HL-60/S4 treated with retinoic acid at 250 ng/mL for 4 days and 3 days (cell line): Measurements from ENCODE around the gene HSD17B14.
"Not testable (repeated sequence)": the region's sequence is repeated elsewhere in the genome, so short reads cannot be mapped to it uniquely, and the experiment has no call there.

Experiments
- in situ Hi-C: fragments of 300-500 bp; cut with MboI; formaldehyde crosslinking; loops from 2 replicates; pipeline ENCODE4 v1.7.0; 2022; ENCODE audit warnings: low sequenced_read_pairs

The HSD17B14 gene

GRCh38 chr19:48836089-48837017, at the start of gene HSD17B14:
TSS of gene HSD17B14 (minus strand) at chr19:48836491. CDS start at chr19:48836411, 80 bp downstream.
- in situ Hi-C loops, result no loop called here

GRCh38 chr19:48883726-48884125, 47.4 kb upstream of the HSD17B14 start:
- in situ Hi-C loops, result no loop called here

DNA sequence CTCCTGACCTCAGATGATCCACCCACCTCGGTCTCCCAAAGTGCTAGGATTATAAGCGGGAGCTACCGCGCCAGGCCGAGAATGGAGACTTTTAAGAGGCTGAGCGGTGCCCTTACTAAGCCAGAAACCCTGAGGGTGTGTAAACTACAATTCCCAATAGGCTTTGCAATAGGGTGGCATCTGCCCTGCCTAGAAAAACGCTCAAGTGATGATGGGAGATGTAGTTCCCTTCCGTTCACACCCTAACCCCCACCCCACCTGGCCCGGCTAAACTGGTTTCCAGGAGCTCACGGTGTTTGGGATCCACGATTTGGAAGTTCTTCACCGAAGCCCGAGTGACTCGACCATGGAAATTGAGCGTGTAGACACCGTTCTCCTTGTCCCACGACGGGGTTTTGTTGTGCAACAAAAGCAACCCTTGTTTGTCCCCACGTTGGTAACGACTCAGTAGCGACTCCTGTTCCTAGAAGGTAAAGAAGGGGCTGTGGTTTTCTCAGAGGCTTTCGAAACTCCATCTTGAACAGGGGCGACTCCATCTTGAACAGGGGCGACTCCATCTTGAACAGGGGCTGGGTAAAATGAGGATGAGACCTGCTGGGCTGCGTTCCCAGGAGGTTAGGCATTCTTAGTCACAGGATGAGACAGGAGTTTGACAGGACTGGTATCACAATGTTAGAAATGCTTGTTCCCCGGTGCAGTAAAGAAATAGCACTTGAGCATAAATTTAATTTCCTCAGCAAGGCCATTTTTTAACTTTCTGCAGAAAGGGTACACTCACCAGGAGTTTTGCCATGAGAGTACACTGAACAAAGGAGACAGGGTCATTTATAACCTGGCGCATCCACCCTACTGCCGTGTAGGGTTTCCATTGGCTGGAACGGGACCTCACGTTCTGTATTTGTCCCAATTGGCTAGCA, 45.7 kb upstream of the HSD17B14 start:
- in situ Hi-C loops, result no loop called here

DNA sequence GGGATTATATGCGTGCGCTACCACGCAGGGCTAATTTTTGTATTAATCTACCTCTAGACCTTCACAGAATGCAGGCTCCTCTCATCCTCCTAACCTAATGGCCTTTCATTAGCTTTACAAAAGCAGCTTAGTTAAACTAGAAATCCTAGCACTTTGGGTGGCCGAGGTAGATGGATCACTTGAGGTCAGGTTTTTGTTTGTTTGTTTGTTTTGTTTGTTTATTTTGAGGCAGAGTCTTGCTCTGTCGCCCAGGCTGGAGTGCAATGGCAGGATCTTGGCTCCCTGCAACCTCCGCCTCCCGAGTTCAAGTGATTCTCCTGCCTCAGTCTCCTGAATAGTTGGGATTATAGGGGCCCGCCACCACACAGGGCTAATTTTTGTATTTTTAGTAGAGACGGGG, 43.4 kb upstream of the HSD17B14 start:
- in situ Hi-C loops, result not testable (repeated sequence)

- in situ Hi-C loops, result no loop called here
Measured at GRCh38 chr19:48879025-48879637, 42.8 kb upstream of the HSD17B14 start.

- in situ Hi-C loops, result no loop called here
Measured at GRCh38 chr19:48878196-48879024, 42.1 kb upstream of the HSD17B14 start.

- in situ Hi-C loops, result no loop called here
Measured at GRCh38 chr19:48877855-48878195, 41.5 kb upstream of the HSD17B14 start.

DNA sequence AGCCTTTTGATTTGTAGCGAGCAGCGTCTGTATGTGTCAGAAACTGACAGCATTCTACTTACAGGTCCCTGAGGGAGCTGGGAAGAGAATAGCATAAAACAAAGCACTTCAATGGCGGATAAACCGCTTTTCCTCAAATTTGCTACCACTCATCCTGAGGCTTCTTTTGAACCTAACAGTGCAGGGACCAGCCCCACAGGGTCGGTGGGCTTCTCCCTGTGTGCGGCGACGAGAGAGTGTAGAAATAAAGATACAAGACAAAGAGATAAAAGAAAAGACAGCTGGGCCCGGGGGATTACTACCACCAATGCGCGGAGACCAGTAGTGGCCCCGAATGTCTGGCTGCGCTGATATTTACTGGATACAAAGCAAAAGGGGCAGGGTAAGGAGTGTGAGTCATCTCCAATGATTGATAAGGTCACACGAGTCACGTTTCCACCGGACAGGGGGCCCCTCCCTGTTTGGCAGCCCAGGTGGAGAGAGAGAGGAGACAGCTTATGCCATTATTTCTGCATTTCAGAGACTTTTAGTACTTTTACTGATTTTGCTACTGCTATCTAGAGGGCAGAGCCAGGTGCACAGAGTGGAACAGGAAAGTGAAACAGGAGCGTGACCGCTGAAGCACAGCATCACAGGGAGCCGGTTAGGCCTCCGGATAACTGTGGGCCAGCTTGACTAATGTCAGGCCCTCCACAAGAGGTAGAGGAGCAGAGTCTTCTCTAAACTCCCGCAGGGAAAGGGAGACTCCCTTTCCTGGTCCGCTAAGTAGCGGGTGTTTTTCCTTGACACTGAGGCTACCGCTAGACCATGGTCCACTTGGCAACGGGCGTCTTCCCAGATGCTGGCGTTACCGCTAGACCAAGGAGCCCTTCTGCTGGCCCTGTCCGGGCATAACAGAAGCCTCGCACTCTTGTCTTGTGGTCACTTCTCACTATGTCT, 40.0 kb upstream of the HSD17B14 start:
- in situ Hi-C loops, result not testable (repeated sequence)

GRCh38 chr19:48874303-48875135, 38.2 kb upstream of the HSD17B14 start:
- in situ Hi-C loops, result no loop called here

- in situ Hi-C loops, result no loop called here
Measured at GRCh38 chr19:48873476-48874302, 37.4 kb upstream of the HSD17B14 start.

DNA sequence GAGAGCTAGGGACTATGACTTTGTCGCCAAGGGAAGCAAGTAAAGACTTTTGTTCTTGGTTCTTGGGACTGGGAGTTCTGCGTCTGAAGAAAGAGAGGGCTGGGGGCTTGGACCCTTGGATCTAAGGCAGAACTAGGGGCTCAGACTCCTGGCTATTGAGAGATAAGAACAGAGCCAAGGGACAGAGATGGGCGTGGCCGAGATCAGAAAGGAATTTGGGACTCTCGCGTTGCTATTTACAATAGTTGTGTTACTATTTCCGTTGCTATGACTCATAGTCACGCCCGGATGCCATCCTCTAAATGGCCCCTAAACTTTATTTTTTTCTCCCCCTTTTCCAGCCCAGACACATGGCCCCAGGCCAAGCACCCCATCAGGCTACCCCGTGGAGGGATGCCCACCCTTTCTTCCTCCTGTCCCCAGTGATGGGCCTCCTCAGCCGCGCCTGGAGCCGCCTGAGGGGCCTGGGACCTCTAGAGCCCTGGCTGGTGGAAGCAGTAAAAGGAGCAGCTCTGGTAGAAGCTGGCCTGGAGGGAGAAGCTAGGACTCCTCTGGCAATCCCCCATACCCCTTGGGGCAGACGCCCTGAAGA, 36.7 kb upstream of the HSD17B14 start:
- in situ Hi-C loops, result no loop called here

- in situ Hi-C loops, result no loop called here
Measured at GRCh38 chr19:48872182-48872883, 36.0 kb upstream of the HSD17B14 start, which contains the start of gene PPP1R15A. TSS of gene PPP1R15A (plus strand) at chr19:48872421. CDS start at chr19:48873234, 813 bp downstream.

DNA sequence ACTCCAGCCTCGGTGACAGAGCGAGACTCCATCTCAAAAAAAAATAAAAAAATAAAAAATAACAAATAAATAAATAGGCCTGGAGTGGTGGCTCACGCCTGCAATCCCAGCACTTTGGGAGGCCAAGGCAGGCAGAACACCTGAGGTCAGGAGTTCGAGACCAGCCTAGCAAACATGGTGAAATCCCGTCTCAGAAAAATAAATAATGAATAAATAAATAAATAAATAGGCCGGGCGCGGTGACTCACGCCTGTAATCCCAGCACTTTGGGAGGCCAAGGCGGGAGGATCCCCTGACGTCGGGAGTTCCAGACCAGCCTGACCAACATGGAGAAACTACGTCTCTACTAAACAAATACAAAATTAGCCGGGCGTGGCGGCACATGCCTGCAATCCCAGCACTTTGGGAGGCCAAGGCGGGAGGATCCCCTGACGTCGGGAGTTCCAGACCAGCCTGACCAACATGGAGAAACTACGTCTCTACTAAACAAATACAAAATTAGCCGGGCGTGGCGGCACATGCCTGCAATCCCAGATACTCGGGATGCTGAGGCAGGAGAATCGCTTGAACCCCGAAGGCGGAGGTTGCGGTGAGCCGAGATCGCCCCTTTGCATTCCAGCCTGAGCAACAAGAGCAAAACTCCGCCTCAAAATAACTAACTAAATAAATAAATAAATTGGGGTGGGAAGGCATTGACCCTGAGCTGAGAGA, 35.3 kb upstream of the HSD17B14 start:
- in situ Hi-C loops, result not testable (repeated sequence)

GRCh38 chr19:48870048-48870447, 33.8 kb upstream of the HSD17B14 start:
- in situ Hi-C loops, result no loop called here

- in situ Hi-C loops, result no loop called here
Measured at GRCh38 chr19:48868114-48868886, 32.0 kb upstream of the HSD17B14 start, which contains the start of gene PLEKHA4. TSS of gene PLEKHA4 (minus strand) at chr19:48868617. CDS start at chr19:48867620, 997 bp downstream.
